HG02884 (cell line): ENCODE measurements around the gene PICALM.

Experiments
- ATAC-seq: cut with Tn5 transposase; IDR thresholded peaks from one replicate; pipeline ENCODE4 v1.9.1; 2021; ENCODE audit warnings: mild to moderate bottlenecking, moderate library complexity; ENCODE audit not compliant: unreplicated experiment

Gene PICALM

GRCh38 chr11:86081455-86081854 is 12.6 kb upstream of the PICALM start:
- ATAC-seq = no peak

GRCh38 chr11:86079421-86079820 is 10.5 kb upstream of the PICALM start:
- no peak for ATAC-seq

- ATAC-seq = no peak
Measured at GRCh38 chr11:86073948-86074347, 5.1 kb upstream of the PICALM start.

- no peak for ATAC-seq
Measured at GRCh38 chr11:86072211-86072610, 3.3 kb upstream of the PICALM start.

- no peak for ATAC-seq
Measured at GRCh38 chr11:86070142-86071056, 1.5 kb upstream of the PICALM start.

GRCh38 chr11:86069408-86070101 is 671 bp upstream of the PICALM start:
- peak; percentile 25 for ATAC-seq

GRCh38 chr11:86068138-86068871 is 579 bp downstream of the PICALM start:
- ATAC-seq = peak; percentile 10

- ATAC-seq = no peak
Measured at GRCh38 chr11:86067851-86068137, 1.1 kb downstream of the PICALM start.

- no peak for ATAC-seq
Measured at GRCh38 chr11:86067009-86067850, 1.7 kb downstream of the PICALM start.

GRCh38 chr11:86066657-86067008 is 2.3 kb downstream of the PICALM start:
- no peak for ATAC-seq

- ATAC-seq = no peak
Measured at GRCh38 chr11:86066033-86066432, 2.9 kb downstream of the PICALM start.

- ATAC-seq = no peak
Measured at GRCh38 chr11:86064220-86064803, 4.6 kb downstream of the PICALM start.

GRCh38 chr11:86063536-86063935 is 5.3 kb downstream of the PICALM start:
- no peak for ATAC-seq

- no peak for ATAC-seq
Measured at GRCh38 chr11:86062719-86063118, 6.2 kb downstream of the PICALM start.

GRCh38 chr11:86061483-86062205 is 7.2 kb downstream of the PICALM start:
- no peak for ATAC-seq

- ATAC-seq = no peak
Measured at GRCh38 chr11:86060544-86060943, 8.3 kb downstream of the PICALM start.

- ATAC-seq = no peak
Measured at GRCh38 chr11:86058360-86058759, 10.5 kb downstream of the PICALM start.

- ATAC-seq = no peak
Measured at GRCh38 chr11:86056351-86056854, 12.5 kb downstream of the PICALM start.
